GM18951 (cell line): ENCODE data around the gene HOXD9.

Experiments
- POLR2A ChIP-seq: IDR thresholded peaks from 4 replicates; pipeline ENCODE4 v1.6.1; 2011; ENCODE audit warnings: mild to moderate bottlenecking; ENCODE audit not compliant: insufficient read length, insufficient read depth; ENCODE audit errors: extremely low read depth
- in situ Hi-C: fragments of 300-500 bp; cut with MboI; formaldehyde crosslinking; loops from one replicate; pipeline ENCODE4 v1.12.0; 2022; ENCODE audit warnings: low sequenced_read_pairs, mixed read lengths, inconsistent platforms; ENCODE audit not compliant: unreplicated experiment

Gene HOXD9

DNA sequence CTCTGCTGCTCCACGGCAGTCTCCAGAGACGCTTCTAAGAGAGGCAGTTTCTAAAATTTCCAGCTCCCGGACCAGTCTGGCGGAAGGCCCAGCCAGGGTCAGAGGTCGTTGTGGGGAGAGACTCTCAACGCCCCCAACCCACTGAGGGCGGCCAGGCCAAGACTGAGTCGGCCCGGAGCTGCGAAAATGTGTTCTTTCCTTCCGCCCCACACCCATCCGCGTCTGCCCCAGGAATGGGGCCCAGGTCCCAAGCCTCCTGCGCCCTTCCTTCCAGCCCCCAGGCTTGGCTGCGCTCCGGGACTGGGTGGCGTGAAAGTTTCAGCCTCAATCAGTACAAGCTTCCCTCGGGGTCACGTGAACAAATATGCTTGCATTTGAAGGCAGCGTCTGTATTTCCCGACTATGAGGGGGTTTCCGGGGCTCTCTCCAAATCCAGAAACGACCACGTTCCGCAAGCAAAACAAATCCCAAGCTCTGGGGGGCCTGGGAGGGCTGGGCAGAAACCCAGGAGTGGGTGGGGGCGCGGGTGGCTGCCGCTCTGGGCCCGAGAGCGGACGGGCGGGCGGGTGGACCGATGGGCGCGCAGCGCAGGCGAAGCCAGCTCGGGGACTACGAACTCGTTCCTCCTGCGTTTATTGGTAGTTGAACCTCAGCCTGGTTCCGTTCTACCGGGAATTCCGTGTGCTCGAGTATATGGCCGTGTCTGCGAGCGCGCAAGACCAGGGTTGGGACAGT lies 37.9 kb downstream of the HOXD9 start:
- in situ Hi-C loops: no loop called here
- TF ChIP-seq POLR2A: no peak

DNA sequence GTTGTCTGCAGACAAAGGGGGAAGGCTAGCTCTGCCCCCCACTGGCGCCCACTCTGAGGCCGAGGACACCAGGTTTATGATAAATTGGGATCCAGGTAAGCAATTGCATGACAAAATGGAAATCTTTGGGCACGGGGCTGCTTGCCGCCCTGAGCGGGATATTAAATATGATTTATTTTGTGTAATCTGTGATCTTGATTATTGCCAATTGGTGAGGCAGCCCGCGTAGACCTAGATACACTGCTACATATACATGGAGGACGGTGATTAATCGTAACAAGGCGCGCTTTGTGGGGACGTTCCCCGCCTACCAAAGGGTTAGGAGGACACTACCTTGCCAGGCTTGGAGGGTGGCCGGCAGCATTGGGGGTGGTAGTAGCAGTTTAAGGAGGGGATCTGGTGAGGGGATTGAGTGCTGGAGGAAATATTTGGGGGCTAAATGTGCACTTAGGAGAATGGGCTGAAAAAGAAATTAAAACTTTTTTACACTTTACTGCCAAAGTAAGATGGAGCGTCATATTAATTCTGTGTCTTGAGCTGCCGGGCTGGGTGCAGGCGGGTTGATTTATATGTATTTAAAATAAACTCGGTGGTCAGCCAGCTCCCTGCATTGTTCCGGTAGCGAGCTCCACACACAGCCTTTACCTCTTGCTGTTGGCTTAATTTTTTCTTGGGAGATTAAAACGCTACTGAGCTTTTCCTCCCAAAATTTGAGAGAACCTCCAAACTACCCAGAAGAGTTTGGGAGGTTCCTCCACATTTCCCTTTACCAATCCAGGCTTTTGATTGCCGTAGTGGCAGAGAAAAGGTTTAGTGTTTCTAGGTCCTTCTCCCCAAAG lies 38.7 kb downstream of the HOXD9 start:
- in situ Hi-C loops: no loop called here
- no peak for TF ChIP-seq POLR2A

DNA sequence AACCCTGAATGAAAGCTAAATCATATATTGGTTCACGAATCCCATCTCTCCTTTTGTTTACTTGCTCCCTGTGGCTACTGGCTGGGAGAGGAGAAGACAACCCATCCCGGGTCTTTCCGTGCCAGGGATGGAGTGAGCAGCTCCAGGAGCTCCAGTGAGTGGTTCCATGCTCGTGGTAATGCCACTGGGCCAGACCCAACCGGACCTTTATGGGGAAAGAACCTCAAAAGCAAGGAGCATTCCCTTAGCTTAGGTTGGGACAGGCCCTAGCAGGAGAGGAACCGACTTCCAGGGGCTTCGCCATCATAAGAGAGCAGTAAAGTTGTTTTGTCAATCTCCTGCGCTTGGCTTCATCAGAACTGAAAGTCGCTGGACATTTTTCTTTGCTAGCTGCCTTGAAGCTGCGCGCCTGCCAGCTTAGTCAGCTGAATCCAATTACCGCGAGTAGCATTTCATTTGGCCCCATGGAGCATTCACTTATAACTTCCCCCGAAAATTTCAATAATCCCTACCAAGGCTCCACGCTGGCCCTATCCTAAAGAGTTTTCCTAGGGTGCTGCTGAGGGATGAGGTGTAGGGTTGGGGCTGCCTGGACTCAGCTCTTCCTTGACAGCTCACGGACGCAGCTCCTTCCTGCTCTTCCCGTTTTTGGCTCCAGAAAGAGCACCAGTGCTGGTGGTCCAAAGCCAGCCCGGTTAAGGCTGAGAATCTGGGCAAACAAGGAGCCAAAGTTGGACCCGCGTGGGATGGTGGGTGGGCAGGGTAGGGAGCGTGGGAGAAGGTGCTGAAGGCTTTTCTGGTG lies 39.5 kb downstream of the HOXD9 start:
- TF ChIP-seq POLR2A: no peak
- in situ Hi-C loops: no loop called here

DNA sequence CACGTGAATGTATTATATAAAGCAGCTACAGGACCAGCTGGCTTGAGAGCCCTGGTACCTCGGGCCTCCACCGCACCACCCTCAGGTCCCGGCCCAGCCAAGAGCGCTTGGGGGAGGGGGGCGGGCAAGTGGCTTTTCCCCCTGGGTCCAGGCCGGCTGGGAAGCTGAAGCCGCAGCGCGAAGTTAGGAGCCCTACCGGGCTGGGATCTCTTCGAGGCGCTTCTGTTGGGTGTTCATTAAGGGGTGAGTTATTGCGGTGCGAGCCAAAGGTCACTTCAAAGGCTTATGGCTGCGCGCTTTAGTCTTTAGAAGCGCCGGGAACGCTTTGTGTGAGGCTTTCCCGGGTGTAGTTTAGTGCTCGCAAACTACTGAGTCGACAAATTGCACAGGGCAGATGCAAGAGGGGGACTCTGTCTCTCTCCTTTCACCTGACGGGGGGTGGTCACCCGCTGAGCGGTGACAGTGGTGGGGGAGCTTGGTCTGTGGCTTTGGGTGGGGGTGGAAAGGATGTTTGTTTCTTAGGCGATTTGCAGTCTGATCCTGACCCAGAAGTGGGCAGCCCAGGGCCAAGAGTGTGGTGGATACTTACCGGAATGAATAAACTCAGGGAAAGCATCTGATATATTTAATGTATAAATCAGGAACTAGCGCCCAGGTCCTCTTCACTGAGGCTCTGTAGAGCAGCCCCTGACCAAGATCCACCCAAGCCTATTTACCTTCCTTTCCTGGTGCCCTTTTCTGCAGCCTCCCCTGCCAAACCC lies 40.6 kb downstream of the HOXD9 start:
- in situ Hi-C loops: no loop called here

DNA sequence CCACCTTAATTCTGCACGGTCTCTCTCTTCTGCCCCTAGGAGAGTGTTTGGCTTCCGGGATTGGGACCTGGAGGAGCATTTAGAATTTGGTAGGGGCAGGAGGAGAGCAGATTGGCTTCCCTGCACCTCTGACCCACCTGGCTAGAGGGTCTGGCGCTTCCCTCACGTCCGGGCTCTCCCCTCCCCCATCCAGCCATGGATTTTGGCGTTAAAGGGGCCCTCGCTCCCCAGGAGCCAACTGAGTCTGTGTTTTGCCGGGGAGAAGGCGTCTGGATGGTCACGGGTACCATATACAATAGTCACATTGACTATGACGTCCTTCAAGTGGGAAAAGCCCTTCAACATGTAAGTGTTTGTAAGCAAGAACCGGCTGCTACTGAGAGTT lies 41.1 kb downstream of the HOXD9 start:
- TF ChIP-seq POLR2A: no peak
- in situ Hi-C loops: no loop called here

More for the DNA sequence above, 40.6 kb downstream of the HOXD9 start:
- TF ChIP-seq POLR2A: no peak

DNA sequence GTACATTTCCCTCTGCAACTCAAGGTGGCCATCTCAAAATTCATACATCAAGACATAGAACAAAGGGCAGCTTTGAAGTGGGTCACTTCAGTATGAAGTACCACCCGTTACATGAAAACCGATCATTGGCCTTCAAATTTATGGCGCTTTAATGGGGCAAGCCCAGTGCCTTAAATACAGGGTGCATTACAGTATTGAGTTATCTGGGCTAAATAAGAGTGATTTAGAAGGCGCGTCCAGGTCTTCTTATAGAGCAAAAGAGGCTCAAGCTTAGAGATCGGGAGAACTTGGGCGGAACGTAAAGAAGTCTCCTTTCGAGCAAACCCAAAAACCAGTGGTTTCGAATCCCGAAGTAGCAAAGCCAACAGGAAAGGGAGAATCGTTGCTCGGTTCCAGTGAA lies 41.7 kb downstream of the HOXD9 start:
- TF ChIP-seq POLR2A: no peak
- in situ Hi-C loops: no loop called here

DNA sequence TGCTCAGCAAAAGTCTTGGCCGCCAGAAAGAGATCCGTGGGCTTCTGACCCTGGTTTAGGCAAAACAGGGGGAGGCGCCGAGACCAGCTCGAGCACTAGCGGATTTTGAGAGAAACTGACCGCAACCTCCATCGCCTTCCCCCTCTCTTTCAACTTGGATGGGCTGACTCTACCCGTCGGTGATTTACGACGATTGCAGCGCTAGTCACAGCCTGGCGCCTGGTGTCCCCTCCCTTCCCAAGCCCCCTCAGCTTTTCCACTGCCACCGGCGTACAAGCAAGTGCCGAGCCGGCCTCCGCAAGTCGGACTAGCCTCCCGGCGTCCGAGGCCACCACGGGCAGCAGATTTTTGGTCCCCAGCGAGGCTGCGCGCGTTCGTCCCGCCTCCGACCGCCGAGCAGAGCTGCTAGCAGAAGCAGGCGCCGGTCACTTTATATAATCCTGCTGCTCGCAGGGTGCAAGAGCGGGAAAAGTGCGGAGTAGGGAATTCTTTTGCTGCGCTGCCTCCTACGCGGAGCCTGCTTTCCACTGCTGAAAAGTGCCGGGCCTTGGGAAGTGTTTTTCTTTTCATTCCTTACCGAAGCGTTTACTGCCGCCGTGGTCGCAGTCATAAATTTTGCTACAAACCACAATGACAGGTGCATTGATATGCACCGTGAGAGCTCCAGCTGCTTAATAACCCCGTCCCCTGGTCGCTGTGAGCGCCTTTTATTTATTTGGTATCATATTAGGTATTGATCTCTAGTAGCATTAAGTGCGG lies 42.3 kb downstream of the HOXD9 start:
- no peak for TF ChIP-seq POLR2A
- in situ Hi-C loops: no loop called here

DNA sequence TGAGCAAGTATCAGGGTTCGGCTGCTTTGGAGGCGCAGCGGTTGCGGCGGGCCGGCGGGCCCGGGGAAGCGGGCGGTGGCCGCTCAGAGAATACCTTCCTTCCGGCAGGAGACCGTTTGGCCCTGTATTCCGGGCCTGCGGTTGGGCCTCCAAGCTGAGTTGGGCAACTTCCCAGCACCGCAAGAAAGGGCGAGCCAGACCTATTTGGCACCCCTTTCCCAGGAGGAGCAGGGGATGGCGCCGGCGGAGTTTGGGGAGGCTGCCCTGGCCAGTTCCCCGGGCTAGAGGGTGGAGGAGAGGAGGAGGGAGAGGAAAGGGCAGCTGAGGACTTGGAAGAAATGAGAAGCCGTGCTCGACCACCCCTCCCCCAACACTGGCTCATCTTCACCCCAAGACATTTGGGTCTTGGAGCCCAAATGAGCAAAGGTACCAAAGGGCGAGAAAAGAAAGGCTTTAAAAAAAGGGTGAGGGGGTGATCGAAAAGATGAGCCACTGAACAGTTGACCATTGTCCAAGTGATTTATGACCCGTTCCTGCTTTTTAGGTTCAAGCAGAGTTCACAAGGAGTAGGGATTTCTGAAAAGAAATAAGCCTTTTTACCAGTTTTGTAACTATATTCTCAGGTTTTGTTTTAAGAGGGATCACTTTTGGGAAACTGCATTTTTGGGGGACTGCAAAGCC lies 43.0 kb downstream of the HOXD9 start:
- no peak for TF ChIP-seq POLR2A
- in situ Hi-C loops: no loop called here

DNA sequence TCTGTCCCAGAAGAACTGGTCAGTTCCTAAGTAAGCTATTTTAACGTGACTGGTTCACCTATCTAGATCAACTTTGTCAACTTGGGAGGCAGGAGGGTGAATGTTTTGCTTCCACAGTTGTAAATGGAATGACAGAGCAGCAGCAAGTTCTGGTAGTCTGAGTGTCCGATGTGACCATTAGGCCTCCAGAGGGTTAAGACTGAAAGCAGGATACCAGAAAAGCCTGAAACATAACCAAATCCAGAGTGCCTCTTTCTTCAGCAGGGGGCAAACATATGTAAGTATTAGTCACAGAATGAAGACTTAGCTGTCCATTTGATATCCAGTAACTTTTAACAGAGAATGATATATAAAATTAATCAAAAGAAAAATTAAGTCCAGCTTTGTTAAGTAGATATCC lies 43.8 kb downstream of the HOXD9 start:
- TF ChIP-seq POLR2A: no peak
- in situ Hi-C loops: no loop called here

DNA sequence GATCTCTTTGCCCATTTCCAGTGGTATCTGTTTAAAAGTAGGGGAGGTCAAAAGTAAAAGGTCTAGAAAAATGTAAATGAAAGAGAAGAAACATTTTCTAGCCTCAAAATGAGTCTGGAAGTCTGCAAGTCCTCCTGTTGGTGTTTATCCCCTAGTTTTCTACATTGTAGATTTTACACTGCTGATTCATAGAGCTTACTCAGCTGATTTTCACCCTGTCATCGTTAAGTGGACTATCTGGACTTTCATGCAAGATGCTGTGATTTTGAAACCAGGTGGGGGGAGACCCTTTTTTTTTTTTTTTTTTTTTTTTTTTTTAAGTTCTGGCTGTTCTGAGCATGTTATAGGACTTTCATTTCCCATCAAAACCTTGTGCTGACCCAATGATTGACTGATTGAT lies 44.9 kb downstream of the HOXD9 start:
- no peak for TF ChIP-seq POLR2A
- in situ Hi-C loops: no loop called here

DNA sequence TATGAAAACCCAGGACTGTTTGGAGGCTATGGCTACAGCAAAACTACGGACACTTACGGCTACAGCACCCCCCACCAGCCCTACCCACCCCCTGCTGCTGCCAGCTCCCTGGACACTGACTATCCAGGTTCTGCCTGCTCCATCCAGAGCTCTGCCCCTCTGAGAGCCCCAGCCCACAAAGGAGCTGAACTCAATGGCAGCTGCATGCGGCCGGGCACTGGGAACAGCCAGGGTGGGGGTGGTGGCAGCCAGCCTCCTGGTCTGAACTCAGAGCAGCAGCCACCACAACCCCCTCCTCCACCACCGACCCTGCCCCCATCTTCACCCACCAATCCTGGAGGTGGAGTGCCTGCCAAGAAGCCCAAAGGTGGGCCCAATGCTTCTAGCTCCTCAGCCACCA lies 46.7 kb downstream of the HOXD9 start:
- in situ Hi-C loops: no loop called here
- TF ChIP-seq POLR2A: no peak

DNA sequence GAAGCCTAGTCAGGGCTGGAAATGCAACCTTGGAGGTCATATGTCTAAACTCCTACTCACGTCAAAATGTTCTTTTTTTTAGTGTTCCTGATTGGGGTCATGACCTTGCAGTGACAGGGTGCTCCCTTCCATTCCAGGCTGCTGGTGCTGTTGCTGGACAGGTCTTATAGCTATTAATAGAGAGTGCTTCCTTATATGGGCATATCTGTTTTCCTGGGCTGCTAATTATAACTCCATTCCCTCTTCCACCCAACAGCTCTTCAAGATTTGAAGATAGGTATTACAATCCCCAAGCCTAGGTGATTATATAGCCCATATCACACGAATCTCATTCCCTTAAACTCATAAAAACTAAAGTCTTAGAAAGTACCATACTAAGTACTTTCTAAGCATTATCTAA lies 47.2 kb downstream of the HOXD9 start:
- no peak for TF ChIP-seq POLR2A
- in situ Hi-C loops: no loop called here
